ENCODE results near the gene SMIM1. TPM values are rescaled to one million over a fixed set of nuclear protein-coding genes. Genes with fewer than 3 reads are reported as not detected.
A peak's percentile ranks its signal among the peaks of the same experiment; 100 is the strongest.

Gene SMIM1
- total RNA-seq, 3 donors from 2014 or later = 1.7 to 2.0 (median 1.9) TPM

DNA sequence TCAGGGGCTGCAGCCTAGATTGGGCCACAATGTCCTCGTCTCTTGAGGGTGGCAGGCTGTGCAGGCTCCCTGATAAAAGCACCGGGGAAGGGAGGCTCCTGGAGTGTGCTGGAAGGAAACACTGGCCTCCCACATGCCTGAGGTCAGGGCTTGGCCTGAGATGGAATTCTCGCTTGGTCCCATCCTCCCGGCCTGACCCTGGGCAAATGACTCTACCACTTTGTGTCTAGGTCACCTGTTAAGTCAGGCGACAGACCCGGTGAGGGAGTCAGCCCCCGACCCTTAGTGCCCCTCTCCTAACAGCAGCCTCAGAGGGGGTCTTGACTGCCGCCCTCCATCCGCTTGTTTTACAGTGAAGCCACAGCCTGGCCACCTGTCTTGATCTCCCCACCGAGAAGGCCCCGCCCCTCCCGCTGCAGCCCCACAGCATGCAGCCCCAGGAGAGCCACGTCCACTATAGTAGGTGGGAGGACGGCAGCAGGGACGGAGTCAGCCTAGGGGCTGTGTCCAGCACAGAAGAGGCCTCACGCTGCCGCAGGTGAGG, 2.5 kb downstream of the SMIM1 start:
- H3K9me3 Mint-ChIP-seq = no peaks in the 10 kb centered on the region

GRCh38 chr1:3775490-3776230, 3.1 kb downstream of the SMIM1 start:
- Mint-ChIP-seq H3K4me3 (no peak overlapping the region), H3K4me1 (ENCODE audit: low read depth) (peaks cover 13% of the 10 kb centered on the region), H3K36me3 (ENCODE audit: insufficient read depth) (peaks cover 10% of the 10 kb centered on the region), H3K9me3 (no peaks in the 10 kb centered on the region), H3K27me3 (ENCODE audit: low read depth) (no peaks in the 10 kb centered on the region)
- DNase-seq (peak; percentile 26), ATAC-seq (peak; percentile 20 to 29)

More for the DNA sequence above, 2.5 kb downstream of the SMIM1 start:
- peaks cover 5% of the 10 kb centered on the region for H3K36me3 Mint-ChIP-seq (ENCODE audit: insufficient read depth)
- no peak overlapping the region for H3K4me3 Mint-ChIP-seq
- no peak for DNase-seq
- ATAC-seq = no peak
- peaks cover 15% of the 10 kb centered on the region for H3K4me1 Mint-ChIP-seq (ENCODE audit: low read depth)
- no peaks in the 10 kb centered on the region for H3K27me3 Mint-ChIP-seq (ENCODE audit: low read depth)

DNA sequence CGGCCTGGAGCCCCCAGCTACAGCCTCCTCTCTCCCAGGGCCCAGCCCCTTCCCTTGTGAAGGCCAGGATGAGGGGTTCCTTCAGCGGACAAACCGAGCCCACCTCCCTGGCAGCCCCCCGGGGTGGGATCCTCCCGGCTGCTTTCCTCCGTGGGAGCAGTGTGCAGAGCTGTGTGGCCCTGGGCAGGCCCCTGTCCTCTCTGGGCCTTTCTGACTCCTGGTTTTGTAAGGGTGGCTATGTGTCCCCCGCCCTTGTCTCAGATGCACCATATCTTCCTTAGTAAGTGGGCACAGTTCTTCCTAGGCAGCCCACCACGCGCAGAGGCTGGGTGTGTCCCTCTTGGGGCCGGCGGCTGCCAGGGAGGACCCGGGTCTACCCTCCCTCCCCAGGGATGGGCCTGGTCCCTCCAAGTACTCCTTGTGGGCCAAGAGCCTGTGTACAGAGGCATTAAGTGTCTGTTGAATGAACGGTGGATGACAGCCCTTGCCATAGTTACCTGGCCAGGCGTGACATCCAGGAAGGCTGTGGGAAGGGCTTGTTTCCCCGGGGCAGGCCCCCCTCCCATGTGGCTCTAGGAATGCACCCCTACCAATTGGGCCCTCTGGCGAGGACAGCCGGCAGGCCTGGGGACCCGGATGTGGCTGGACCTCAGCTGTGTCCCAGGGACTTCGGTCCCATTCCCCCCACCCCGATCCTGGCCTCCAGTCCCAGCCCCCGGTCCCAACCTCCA, 3.8 kb downstream of the SMIM1 start:
- H3K36me3 Mint-ChIP-seq (ENCODE audit: insufficient read depth) = peaks cover 10% of the 10 kb centered on the region
- H3K4me3 Mint-ChIP-seq = no peak overlapping the region
- no peaks in the 10 kb centered on the region for H3K27me3 Mint-ChIP-seq (ENCODE audit: low read depth)
- ATAC-seq (no peak), DNase-seq (no peak)
- H3K9me3 Mint-ChIP-seq = no peaks in the 10 kb centered on the region
- H3K4me1 Mint-ChIP-seq (ENCODE audit: low read depth) = peaks cover 9% of the 10 kb centered on the region

DNA sequence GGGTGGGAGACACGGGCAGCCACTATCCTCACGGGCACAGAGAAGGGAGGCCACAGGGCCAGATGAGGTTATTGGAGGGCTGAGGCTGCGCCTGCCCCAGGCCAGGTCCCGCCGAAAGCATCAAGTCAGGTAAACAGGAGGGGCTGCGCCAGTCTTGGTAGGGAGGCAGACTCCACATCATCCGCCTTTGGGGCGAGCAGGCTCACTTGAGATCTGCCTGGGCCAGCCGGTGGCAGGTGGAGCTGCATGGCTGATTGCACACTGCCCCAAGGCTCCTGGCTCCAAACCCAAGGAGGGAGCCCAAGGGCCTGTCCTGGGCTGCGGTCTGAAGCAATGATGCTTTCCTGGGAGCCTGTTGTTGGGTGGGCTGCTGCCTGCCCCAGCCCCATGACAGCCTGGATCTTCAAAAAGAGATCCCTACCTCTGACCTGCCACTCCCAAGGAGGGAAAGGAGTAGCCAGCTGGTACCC, 4.6 kb downstream of the SMIM1 start:
- H3K36me3 Mint-ChIP-seq (ENCODE audit: insufficient read depth) = peaks cover 10% of the 10 kb centered on the region
- no peaks in the 10 kb centered on the region for H3K27me3 Mint-ChIP-seq (ENCODE audit: low read depth)
- H3K4me3 Mint-ChIP-seq = no peak overlapping the region
- H3K9me3 Mint-ChIP-seq = no peaks in the 10 kb centered on the region
- DNase-seq (no peak), ATAC-seq (no peak)
- peaks cover 4% of the 10 kb centered on the region for H3K4me1 Mint-ChIP-seq (ENCODE audit: low read depth)

GRCh38 chr1:3777647-3778589, 5.4 kb downstream of the SMIM1 start:
- Mint-ChIP-seq H3K4me1 (ENCODE audit: low read depth) (peaks cover 4% of the 10 kb centered on the region), H3K9me3 (no peaks in the 10 kb centered on the region), H3K27me3 (ENCODE audit: low read depth) (no peaks in the 10 kb centered on the region), H3K36me3 (ENCODE audit: insufficient read depth) (peaks cover 10% of the 10 kb centered on the region), H3K4me3 (no peak overlapping the region)
- ATAC-seq (no peak), DNase-seq (no peak)

GRCh38 chr1:3778590-3779264, 6.2 kb downstream of the SMIM1 start:
- no peaks in the 10 kb centered on the region for H3K9me3 Mint-ChIP-seq
- H3K36me3 Mint-ChIP-seq (ENCODE audit: insufficient read depth) = peaks cover 14% of the 10 kb centered on the region
- H3K27me3 Mint-ChIP-seq (ENCODE audit: low read depth) = no peaks in the 10 kb centered on the region
- DNase-seq = no peak
- ATAC-seq = no peak
- peaks cover 4% of the 10 kb centered on the region for H3K4me1 Mint-ChIP-seq (ENCODE audit: low read depth)
- no peak overlapping the region for H3K4me3 Mint-ChIP-seq

- Mint-ChIP-seq H3K36me3 (ENCODE audit: insufficient read depth) (peaks cover 19% of the 10 kb centered on the region), H3K9me3 (no peaks in the 10 kb centered on the region), H3K4me1 (ENCODE audit: low read depth) (peaks cover 4% of the 10 kb centered on the region), H3K27me3 (ENCODE audit: low read depth) (no peaks in the 10 kb centered on the region), H3K4me3 (no peak overlapping the region)
- DNase-seq = no peak
- ATAC-seq = no peak
Measured at GRCh38 chr1:3779265-3779911, 6.8 kb downstream of the SMIM1 start.

GRCh38 chr1:3779912-3780416, 7.4 kb downstream of the SMIM1 start:
- no peaks in the 10 kb centered on the region for H3K9me3 Mint-ChIP-seq
- peaks cover 20% of the 10 kb centered on the region for H3K36me3 Mint-ChIP-seq (ENCODE audit: insufficient read depth)
- no peak for ATAC-seq
- no peak for DNase-seq
- peaks cover 4% of the 10 kb centered on the region for H3K4me1 Mint-ChIP-seq (ENCODE audit: low read depth)
- no peak overlapping the region for H3K4me3 Mint-ChIP-seq
- no peaks in the 10 kb centered on the region for H3K27me3 Mint-ChIP-seq (ENCODE audit: low read depth)

DNA sequence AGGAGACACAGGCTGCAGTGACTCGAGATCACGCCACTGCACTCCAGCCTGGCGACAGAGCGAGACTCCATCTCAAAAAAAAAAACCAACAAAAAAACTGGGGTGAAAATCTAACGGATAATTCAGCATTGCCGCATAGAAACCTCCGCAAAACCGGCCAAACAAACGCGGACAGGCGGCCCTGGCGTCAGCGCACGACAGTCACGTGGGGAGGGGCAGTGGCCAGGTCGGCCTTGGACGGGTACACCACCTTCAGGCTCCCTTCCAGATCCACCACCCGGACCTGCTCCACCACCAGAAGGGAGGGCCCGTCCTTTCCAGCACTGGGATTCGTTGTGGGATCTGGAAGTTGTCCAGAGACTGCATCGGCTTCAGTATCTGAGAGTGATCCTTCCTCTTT, 8.4 kb downstream of the SMIM1 start:
- peaks cover 28% of the 10 kb centered on the region for H3K36me3 Mint-ChIP-seq (ENCODE audit: insufficient read depth)
- DNase-seq (no peak), ATAC-seq (no peak)
- H3K27me3 Mint-ChIP-seq (ENCODE audit: low read depth) = no peaks in the 10 kb centered on the region
- H3K4me3 Mint-ChIP-seq = no peak overlapping the region
- H3K9me3 Mint-ChIP-seq = no peaks in the 10 kb centered on the region
- H3K4me1 Mint-ChIP-seq (ENCODE audit: low read depth) = peaks cover under 1% of the 10 kb centered on the region

DNA sequence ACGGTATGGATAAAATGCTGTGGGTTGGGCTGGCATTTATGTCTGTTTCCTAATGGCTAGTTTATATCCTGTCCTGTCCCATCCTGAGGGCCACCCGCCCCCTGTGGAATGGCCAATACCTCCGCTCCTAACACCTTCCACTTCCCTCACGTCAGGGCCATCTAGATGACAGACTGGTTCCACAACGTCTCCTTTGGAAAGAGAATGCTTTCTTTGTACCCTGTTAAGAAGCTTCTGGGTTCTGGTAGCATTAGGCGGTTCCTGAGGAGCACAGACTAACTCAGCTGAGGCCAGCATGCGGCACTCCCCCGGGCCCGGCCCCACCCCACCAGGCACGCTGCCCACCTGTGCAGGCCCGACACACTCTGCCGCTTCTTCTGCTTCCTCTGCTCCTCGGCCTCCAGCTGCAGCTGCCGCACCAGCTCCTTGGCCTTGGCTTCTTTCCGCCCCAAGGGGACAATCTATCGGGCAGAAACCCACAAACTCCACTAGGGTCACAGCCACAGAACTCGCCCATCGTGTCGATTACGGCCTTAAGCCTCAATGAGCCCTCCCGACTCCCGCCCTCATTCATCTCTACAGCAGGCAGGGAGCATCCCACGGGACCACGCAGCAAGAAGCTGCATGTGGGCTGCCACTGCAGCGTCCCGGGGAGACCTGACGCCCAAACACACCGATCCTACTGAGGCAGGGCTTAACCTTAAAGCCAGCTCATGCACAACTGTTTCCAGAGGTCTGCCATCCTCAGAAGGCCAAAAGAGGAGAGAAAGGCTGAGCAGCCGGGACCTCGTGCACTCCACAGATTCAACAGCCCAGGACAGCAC, 11.3 kb downstream of the SMIM1 start:
- Mint-ChIP-seq H3K4me3 (no peak overlapping the region), H3K36me3 (ENCODE audit: insufficient read depth) (peaks cover 37% of the 10 kb centered on the region)
- ATAC-seq = no peak

DNA sequence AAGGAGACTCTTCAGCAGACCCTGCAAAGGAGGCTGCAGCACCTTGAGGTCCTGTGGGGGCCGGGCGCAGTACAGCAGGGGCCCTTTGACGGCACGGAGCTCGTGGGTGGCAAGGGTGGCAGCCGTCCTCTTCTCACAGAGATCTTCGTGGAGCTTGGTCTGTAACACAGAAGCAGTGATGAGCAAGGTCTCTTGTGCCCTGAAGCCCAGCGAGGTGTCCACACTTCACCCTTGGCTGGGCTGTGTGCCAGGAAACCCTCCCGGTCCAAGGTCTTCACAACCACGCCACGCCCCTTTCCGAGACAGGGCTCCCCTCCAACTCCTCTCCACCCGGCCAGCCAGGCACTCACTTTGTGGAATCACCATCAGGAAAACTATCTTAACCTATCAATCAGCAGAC, 12.5 kb downstream of the SMIM1 start:
- H3K4me3 Mint-ChIP-seq = no peak overlapping the region
- DNase-seq (no peak), ATAC-seq (no peak)
- peaks cover 21% of the 10 kb centered on the region for H3K4me1 Mint-ChIP-seq (ENCODE audit: low read depth)
- H3K27me3 Mint-ChIP-seq (ENCODE audit: low read depth) = no peaks in the 10 kb centered on the region
- peaks cover 32% of the 10 kb centered on the region for H3K36me3 Mint-ChIP-seq (ENCODE audit: insufficient read depth)
- H3K9me3 Mint-ChIP-seq = no peaks in the 10 kb centered on the region

More for the DNA sequence above, 11.3 kb downstream of the SMIM1 start:
- Mint-ChIP-seq H3K9me3 (no peaks in the 10 kb centered on the region), H3K27me3 (ENCODE audit: low read depth) (no peaks in the 10 kb centered on the region), H3K4me1 (ENCODE audit: low read depth) (peaks cover 17% of the 10 kb centered on the region)
- DNase-seq = no peak

DNA sequence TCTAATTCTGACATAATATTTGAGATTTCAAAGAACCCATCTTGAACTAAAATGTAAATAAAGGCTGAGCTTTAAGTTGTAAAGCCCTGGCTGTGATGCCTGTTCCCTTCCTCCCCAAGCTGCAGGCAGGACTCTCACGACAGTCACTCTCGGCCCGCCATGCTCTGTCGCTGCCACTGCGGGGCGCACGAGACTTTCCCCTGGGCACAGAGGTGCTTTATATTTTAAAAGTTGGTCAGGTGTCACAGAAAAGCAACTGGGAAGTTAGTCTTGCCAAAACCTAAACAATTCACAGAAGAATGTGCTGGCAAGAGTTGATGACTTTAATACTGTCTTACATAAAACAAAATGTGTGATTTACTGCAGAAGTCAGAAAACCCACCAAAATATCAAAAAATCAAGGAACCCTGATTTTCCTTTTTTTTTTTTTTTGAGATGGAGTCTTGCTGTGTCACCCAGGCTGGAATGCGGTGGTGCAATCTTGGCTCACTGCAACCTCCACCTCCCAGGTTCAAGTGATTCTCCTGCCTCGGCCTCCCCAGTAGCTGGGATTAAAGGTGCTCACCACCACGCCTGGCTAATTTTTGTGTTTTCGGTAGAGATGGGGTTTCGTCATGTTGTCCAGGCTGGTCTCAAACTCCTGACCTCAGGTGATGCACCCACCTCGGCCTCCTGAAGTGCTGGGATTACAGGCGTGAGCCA, 13.1 kb downstream of the SMIM1 start:
- DNase-seq = no peak
- Mint-ChIP-seq H3K4me3 (no peak overlapping the region), H3K9me3 (no peaks in the 10 kb centered on the region), H3K27me3 (ENCODE audit: low read depth) (no peaks in the 10 kb centered on the region), H3K36me3 (ENCODE audit: insufficient read depth) (peaks cover 27% of the 10 kb centered on the region), H3K4me1 (ENCODE audit: low read depth) (peaks cover 21% of the 10 kb centered on the region)
- no peak for ATAC-seq
